Measurements from ENCODE around the gene MCC.

Gene MCC

DNA sequence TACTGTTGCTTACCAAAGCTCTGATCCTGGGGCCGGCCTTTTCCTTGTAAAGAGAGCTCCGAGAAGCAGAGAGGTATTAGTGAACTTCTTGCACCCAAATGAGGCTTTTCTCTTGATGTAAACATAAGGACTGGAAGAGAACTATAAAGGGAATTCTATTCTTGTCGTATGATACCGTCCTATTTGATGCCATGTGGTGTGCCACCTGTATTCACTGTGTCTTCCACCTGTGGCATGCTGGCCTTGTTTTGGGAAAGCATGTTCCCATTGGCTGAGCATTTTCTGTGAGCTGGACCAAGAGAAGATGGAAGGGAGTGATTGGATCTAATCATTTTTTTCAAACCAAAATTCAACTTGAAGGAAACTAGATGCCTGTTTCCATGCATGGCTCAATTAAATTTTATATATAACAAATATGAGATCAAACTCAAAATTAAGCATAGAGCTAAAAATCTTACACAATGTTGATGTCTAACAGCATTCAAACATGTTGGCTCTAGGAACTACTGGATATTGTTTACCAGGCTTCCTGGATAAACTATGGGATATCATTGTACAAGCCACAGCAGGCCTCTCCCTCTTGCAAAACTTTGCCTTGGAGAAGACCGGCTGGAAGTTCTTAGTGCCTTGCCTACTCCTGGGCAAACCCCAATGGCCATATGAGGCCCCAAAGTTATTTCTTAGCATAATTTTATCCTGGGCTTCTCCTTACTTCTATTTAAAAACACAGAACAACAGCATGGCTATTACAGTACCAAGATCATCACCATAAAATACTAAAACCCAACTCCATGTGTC lies 168.8 kb downstream of the MCC start:
- DNase-seq (ENCODE audit: low read depth) = no peak

DNA sequence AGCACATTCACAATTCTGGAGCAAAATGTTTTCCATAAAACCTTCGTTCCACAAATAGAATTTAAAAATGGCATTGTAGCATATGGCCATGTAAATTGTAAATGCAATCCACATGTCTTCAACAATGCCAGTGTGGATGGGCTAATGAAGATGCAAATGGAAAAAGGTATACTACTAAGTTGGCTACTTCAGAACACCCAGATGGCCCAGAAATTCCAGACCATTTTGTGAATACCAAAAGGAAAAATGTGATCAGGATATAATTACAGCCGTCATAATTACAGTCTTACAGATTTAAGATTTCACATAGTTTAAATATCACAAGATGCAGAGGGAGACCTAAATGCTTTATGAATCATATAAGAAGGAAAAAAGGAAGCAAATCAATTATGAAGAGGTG lies 170.6 kb downstream of the MCC start:
- no peak for DNase-seq (ENCODE audit: low read depth)

DNA sequence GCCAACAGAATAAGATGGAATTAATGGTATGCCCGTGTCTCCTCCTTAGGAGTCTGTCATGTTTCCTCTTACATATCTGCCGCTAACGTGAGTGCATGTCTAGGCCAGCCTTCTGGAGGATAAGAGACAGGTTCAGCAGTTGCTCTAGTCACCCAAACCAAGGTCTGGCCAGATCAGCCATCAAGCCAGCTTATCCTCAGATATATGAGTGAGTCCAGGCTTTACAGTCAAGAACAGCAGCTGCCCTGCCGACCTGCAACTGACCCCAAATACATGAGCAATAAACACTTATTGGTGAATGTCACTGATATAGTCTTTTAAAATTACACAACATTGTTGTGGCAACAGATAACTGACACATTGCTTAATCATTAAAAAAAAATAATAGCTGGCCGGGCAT lies 177.0 kb downstream of the MCC start:
- DNase-seq (ENCODE audit: low read depth) = no peak

DNA sequence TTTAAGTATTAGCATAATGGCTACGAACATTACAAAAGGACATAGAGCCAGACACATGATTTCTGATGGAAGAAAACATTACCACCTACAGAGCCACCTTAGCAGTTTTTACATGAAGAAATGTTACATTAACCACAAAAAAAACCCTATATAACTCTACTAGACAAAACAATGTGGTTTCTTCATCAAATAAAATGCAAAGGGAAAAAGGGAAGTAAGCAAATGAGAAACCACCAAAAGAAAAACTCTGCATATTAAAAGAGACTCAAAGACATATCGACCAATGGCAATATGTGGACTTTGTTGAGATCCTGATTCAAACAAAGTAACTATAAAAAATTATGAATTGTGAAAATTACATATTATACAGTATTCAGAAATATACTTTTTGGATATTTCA lies 186.1 kb downstream of the MCC start:
- no peak for DNase-seq (ENCODE audit: low read depth)

DNA sequence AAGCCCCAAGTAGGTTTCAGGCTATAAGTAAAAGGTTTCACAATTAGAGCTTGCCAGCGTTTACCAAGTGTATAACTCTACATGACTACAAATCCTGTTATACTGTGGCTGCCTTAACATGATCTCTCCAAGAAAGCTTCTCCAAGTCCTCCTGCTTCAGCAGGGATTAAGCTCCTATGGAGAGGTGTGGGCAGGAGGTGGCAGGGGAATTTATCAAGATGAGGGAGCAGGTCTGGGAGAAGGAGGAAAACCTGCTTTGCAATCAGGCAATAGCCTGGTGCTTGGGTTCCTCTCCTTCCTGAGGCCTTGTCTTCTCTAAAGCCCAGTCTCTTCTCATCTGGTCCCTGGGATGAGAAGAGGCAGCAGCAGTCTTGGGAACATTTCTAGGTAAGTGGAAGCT lies 188.7 kb downstream of the MCC start:
- DNase-seq (ENCODE audit: low read depth) = no peak

DNA sequence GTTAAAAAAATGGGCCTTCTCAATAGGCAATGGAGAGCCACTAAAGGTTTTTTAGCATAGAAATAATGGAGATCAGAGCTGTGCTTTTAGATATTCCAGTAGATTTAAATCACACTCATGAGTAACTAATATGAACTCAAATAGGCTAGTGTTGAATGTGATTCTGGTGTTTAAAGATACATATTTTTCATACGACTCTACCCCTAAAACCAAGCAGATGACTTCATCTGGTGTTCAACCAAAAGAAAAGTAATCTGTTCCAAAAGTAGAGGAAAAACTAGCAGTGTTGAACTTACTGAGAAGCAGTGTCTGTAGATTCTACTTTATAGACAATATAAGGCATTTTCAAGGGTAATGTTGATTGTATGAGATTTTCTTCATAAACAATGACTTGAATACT lies 191.6 kb downstream of the MCC start:
- DNase-seq (ENCODE audit: low read depth) = no peak

DNA sequence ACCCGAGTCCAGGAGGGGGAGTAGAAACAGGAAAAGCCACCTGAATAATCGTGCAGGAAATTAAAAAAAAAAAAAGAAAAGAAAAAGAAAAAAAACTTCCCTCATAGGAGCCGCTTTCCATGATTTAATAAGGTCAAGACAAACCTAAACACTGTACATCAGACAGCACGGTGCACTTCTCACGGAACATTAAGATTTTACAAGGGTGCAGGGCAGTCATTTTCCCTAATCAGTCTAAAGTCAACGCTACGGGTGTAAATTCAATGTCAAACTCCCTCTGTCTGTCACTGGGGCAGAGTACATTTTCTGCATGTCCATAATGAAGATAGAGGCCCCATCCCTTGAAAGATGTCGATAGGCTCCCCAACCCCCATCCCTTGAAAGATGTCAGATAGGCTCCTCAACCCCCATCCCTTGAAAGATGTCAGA lies 193.1 kb downstream of the MCC start:
- no peak for DNase-seq (ENCODE audit: low read depth)

DNA sequence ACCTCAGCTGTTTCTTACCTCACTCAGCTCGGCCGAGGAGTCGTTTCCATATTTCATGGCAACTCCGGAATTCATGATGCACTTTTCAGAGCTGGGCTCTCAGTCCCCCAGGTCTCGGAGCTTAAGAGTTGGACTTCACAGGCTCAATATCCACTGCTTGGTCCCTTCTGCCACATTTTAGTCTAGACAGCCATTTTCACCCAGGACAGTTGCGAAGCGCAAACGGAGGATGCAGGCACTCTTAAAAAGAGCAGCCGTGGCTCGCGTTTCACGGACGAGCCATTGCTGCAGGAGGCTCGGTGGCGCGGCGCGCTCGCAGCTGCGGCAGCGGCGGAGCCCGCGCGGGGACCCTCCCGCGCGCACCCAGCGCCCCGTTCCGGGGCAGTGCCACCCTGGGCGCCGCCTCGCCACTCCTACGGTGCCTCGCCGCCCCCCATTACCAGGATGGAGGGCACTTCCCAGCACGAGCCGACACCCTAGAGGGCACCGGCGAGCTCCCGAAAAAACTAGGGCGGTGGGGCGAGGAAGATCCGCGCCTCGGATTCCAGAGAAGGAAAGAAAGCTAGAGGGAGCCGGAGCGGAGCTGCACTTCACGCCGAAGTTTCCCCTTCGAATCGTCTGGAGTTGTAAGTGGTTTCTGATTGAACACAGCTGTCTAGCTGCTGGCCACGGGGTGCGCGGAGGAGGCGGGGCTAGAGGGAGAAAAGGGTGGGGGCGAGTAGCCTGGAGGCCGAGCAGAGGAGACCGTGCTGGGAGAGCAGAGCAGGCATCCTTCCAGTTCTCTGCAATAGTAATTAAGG lies 193.7 kb downstream of the MCC start:
- peak; percentile 64 for DNase-seq (ENCODE audit: low read depth)

DNA sequence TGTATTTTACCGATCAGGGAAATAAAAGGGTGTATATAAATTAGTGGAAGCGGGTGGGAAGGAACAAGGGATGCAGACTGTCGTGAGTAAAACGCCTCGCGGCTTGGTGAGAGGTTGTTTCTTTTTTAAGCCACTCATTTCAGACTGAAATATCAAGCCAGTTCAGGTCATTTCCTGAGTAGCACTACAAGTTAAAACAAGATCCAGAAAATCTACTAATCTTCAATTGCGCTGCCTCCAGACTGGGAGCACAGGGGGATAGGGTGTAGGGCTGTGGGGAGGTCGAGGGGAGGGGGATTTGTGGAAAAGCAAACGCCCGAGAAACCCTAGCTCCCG lies 194.3 kb downstream of the MCC start:
- no peak for DNase-seq (ENCODE audit: low read depth)

DNA sequence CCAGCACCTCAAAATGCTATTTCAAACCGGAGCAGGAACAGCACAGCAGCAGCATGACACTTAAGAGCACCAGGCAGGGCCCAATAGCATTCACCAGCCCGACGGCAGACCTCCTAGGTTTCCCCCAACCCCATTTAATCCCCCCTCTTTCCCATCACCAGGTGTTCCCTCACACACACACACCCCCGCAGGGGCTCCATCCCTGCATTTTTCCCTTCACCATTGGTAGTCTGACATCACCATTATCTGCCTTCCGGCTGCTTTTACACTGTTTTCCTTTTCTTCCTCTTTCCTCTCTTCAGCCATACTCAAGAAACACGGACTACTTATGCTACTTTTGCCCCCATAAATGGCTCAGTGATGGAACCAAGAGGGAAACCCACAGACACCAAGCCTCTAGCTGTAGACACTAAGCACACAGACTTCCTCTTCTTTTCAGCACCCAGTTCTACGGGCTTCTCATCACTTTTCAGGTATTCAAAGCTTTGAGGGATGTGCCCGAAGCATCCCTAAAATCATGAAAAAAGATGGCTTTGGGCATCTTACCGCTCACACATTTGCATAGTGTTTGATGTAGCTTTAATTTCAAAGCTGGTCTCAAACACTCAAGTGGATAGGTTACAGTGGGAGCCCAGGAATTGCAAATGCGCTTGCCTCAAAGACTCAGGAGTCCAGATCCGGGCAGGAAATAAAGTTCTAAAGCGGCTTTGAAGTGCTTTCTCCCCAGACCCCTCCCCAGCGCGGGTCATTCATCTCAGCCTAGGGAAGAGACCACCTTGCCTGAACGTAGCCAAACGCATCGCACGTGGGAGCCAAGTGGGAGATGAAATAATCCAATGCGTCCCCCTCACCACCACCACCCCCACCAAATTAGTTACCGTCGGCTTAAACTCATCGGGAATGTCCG lies 194.9 kb downstream of the MCC start:
- DNase-seq (ENCODE audit: low read depth) = no peak

DNA sequence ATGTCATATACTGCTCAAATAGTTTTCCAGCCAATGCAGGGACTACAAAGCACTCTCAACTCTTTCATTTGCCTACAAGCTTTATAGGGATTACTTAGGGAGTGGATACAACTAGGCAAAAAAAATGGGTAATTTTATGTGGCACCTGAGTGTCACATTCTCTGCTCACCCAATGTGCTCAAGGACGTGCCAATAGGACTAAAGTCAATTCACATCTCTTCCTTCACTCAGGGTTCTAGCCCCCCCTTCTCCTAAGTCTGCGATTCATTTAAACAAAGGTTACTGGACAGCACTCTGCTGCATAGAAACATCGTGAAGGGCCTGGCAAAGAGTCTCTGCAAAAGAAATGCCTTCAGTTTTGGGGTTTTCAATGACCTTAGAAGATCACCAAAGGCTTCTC lies 195.8 kb downstream of the MCC start:
- DNase-seq (ENCODE audit: low read depth) = no peak

DNA sequence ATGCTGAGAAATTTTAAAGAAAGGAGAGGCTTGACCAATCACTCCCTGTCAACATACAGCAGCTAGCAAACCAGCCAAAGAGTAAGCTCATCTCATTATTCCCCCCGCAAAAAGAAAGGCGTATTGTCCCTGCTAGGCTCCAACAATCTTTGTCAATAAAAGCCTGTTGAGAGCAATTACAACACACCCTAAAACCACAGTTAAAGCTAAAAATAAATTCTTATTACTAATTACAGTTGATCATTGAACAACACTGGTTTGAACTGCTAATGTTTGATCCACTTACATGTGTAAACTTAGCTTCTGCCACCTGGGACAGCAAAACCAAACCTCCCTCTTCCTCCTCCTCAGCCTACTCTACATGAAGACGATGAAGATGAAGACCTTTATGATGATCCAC lies 204.7 kb downstream of the MCC start:
- DNase-seq (ENCODE audit: low read depth) = no peak

DNA sequence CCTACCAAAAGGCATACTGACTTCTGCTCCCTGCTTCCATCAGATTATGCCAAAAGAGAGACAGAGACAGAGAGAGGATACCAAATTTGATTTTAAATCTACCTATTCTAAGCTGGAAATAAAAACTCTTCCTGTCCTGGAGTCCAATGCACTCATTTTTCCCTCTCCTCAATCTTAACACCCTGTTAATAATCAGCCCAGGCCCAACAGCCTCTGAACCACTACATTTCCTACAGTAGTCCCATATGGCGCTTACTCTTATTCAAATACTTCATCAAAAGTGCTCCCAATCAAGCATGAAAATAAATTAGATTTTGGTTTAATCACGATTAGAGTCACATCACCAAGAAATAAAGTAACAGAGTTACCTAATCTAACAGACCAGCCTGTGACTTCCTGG lies 205.8 kb downstream of the MCC start:
- no peak for DNase-seq (ENCODE audit: low read depth)

DNA sequence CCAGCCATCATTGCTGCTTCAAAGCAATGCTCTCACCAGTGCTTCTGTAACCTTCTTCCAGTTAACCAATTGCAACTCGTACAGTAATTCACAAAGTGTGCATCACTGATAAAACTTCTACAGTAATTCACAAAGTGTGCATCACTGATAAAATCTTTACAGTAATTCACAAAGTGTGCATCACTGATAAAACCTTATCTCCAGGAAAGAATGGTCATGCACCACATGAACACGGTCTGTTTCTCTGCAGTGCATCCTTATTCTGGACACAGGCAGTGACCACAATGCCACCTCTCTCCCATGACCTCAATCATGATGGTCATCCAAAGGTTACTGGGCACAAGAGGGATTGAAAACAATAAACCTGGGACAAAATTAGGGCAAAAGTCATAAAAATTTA lies 207.1 kb downstream of the MCC start:
- no peak for DNase-seq (ENCODE audit: low read depth)

DNA sequence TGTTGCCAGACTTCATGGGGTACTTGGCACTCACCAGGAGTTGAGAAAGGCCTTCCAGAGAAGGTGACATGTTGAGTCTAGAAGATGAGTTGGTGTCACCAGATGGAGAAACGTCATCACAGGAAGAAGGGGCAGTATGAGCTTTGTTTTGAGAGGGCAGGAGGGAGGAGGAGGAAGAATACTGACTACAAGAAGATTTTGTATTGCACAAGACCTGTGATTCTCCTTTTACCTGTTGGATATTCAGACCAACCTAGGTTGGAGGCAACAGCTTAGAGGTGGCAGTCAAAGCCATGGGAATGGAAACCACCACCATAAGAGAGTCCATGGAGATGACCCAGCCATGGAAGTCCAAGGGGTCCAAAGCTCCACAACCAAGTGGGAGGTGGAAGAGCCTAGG lies 207.7 kb downstream of the MCC start:
- DNase-seq (ENCODE audit: low read depth) = no peak

DNA sequence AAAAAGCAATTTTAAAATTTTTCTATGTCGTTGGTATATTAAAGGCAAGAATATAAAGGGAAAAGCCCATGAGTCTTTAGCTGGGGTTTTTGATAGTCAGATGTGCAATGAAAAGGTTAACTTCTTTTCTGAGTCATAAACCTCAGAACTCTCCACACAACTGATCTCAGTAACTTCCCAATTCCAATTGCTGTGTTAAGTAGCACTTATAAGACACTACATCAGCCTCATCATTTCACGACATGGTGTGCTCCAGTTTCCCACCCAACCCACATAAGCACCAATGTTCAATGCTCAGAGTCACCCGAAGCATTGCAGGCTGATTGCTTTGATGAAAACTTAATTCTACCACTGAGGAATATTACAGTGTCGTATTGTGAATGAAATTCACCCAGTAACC lies 209.3 kb downstream of the MCC start:
- DNase-seq (ENCODE audit: low read depth) = no peak

DNA sequence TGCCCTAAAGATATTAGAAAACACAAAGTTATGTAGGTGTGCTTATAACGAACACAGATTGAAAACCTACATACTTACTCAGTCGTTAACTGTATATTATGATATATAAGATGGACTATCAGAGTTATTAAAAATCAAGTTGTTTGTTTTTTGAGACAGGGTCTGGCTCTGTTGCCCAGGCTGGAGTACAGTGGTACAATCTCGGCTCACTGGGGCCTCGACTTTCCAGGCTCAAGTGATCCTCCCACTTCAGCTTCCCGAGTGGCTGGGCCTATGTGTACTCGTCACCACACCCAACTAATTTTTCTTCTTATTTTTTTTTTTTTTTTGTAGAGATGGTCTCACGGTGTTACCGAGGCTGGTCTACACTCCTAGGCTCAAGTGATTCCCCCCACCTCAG lies 211.8 kb downstream of the MCC start:
- DNase-seq (ENCODE audit: low read depth) = no peak

DNA sequence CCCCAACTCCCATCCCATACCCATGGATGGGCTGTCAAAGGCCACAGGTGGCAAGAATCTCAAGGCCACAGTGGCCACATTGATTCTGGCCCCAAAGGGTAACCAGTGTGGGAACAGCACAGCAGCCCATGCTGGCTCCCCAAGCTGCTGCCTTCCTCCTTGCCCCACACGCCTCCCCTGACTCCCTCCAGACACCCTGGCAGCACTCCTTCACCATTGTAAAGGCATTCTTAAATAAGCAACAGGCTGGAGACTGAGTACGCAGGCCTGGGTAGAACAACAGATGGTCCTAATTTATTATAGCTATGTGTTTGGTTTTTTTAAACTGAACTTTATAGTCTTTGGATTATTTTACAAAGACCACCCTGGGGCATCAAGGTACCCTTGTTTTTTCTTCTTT lies 212.3 kb downstream of the MCC start:
- no peak for DNase-seq (ENCODE audit: low read depth)

DNA sequence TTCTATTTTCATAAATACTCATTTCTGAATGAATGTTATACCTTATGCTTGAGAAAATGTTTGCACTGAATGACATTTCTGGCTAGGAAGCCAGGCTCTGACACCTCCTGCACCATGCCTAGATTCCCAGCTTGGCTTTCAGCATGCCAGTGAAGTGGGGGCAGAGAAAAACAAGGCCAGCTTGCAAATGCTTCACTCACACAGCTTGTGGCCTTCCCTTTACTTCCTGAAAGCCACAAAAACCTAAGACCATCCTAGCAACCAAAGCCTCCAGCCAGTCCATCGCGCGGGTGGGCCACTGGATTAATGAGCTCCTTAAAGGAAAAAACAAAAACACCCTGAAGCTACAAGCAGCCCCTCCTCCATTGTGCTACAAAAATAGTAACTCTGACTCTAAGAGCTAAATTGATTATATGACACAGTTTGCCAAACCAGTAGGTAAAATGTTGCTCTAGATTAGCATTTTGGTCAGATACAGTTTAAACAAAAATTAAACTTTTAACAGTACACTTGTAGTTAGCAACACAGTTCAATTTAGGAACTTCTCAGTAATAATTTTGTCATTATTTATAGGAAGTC lies 213.3 kb downstream of the MCC start:
- no peak for DNase-seq (ENCODE audit: low read depth)

DNA sequence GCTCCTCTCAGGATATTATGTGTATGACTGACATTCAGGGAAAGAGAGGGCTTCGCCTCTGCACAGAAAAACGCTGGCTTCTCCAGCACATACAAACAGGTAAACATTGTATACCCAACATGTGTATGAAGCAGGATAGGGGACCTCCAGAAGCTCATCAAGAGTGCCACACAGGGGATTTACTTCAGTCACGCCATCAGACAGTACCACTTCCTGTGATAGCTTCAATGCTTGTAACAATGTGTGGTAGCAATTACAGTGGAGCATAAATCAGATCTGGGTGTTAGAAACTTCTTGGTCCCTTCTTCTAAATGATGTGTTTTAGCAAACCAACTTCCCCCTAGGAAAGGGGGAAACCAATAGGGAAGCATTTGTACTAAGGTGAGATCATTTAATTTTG lies 214.3 kb downstream of the MCC start:
- DNase-seq (ENCODE audit: low read depth) = no peak

DNA sequence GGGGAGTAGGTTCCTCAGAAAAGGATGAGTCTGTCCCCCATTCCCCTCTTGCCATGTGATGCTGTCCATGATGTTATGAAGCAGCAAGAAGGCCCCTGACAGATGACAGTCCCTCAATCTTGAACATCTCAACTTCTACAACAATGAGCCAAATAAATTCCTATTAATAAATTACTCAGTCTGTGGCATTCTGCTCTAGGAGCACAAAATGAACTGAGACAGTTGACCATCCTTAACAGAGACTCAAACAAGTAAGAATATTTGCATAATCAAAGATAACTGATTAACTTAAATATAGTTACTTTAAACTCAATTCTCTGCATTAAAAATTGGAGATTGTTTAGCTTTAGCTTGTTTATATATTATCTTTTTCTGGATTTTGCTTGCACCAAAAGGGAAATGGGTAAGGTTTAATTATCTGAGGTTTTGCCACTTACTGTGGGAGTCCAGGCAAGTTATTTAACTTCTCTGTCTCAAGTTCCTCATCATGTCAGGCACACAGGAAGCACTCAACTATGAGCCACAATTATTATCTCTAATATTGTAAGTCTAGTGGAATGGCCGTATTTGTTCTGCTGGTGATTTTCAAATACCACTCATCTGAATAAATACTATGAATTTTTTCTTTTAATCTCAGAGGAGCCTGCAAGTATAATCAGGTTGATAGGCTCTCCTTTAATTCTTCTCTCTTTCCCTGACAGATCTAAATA lies 216.4 kb downstream of the MCC start:
- no peak for DNase-seq (ENCODE audit: low read depth)

DNA sequence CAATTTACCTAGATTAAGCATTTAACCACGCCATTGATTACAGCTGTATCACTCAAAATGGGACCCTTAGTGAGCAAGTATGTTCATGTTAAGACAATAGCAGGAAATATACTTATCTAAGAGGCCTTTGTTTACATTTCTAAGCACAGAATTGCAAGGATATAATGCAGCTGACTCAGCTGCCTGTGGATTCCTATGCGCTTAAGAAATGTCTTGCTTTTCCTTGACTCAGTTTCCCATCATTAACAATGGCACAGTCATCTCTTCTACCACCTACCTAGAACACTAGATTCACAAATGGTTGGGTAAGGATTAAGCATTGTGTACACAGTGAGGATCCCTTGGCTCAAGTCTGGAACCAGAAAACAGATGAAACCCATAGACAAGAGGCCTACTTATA lies 217.2 kb downstream of the MCC start:
- DNase-seq (ENCODE audit: low read depth) = no peak
